HEK293T (cell line): ENCODE data around the gene LRRC8B.

Experiments
- CTCF ChIA-PET: fragments of 350-600 bp; formaldehyde crosslinking; extraction: SDS; loops from one replicate; lab custom pipeline; 2021; ENCODE audit warnings: antibody characterized with exemption, inconsistent platforms; lab: Yijun Ruan, JAX
- POLR2A ChIA-PET: fragments of 350-600 bp; formaldehyde crosslinking; extraction: SDS; loops from one replicate; lab custom pipeline; 2020; ENCODE audit warnings: antibody characterized with exemption, inconsistent platforms; lab: Yijun Ruan, JAX
- DNase-seq: peaks from one replicate; pipeline ENCODE4 v3.0.0; 2012; ENCODE audit warnings: mixed read lengths; ENCODE audit errors: extremely low spot score
- ARNT ChIP-seq: fragments of 450-650 bp; IDR thresholded peaks from 2 replicates; pipeline ENCODE4 v1.6.1; 2017; ENCODE audit warnings: mild to moderate bottlenecking
- BHLHE40 ChIP-seq: fragments of 450-650 bp; IDR thresholded peaks from 2 replicates; pipeline ENCODE4 v1.6.1; 2016; ENCODE audit warnings: mild to moderate bottlenecking, moderate library complexity, borderline replicate concordance
- CTBP1 ChIP-seq: fragments of 450-650 bp; IDR thresholded peaks from 2 replicates; pipeline ENCODE4 v1.6.1; 2016; ENCODE audit warnings: borderline replicate concordance
- ELF4 ChIP-seq: fragments of 450-650 bp; IDR thresholded peaks from 2 replicates; pipeline ENCODE4 v1.6.1; 2017; ENCODE audit warnings: antibody characterized with exemption
- FOXA1 ChIP-seq: fragments of 450-650 bp; IDR thresholded peaks from 2 replicates; pipeline ENCODE4 v1.6.1; 2016; ENCODE audit warnings: mild to moderate bottlenecking
- FOXK2 ChIP-seq: fragments of 450-650 bp; IDR thresholded peaks from 2 replicates; pipeline ENCODE4 v1.6.1; 2016; ENCODE audit warnings: mild to moderate bottlenecking
- FOXM1 ChIP-seq: fragments of 450-650 bp; IDR thresholded peaks from 2 replicates; pipeline ENCODE4 v1.6.1; 2017; ENCODE audit warnings: mild to moderate bottlenecking, borderline replicate concordance
- HDGF ChIP-seq: fragments of 450-650 bp; IDR thresholded peaks from 2 replicates; pipeline ENCODE4 v1.6.1; 2017; ENCODE audit warnings: antibody characterized with exemption, borderline replicate concordance
- L3MBTL2 ChIP-seq: fragments of 450-650 bp; conservative IDR thresholded peaks from 2 replicates; pipeline ENCODE4 v1.6.1; 2016; ENCODE audit warnings: mild to moderate bottlenecking
- LEF1 ChIP-seq: fragments of 450-650 bp; IDR thresholded peaks from 2 replicates; pipeline ENCODE4 v1.6.1; 2017; ENCODE audit warnings: mild to moderate bottlenecking, borderline replicate concordance
- NFRKB ChIP-seq: fragments of 450-650 bp; IDR thresholded peaks from 2 replicates; pipeline ENCODE4 v1.6.1; 2016; ENCODE audit warnings: mild to moderate bottlenecking, moderate library complexity
- PKNOX1 ChIP-seq: fragments of 450-650 bp; IDR thresholded peaks from 2 replicates; pipeline ENCODE4 v1.6.1; 2016
- SP1 ChIP-seq: fragments of 450-650 bp; IDR thresholded peaks from 2 replicates; pipeline ENCODE4 v1.6.1; 2017
- SUZ12 ChIP-seq: fragments of 450-650 bp; IDR thresholded peaks from 2 replicates; pipeline ENCODE4 v1.6.1; 2016; ENCODE audit warnings: mild to moderate bottlenecking
- TARDBP ChIP-seq: fragments of 450-650 bp; IDR thresholded peaks from 2 replicates; pipeline ENCODE4 v1.6.1; 2016
- ZNF384 ChIP-seq: fragments of 450-650 bp; IDR thresholded peaks from 2 replicates; pipeline ENCODE4 v1.6.1; 2016

Gene LRRC8B

GRCh38 chr1:89531480-89532139, 7.0 kb downstream of the LRRC8B start:
- TF ChIP-seq PKNOX1 (no peak), NFRKB (no peak), ELF4 (no peak), TARDBP (no peak), SP1 (no peak), FOXM1 (no peak), BHLHE40 (no peak), LEF1 (no peak), FOXK2 (no peak), L3MBTL2 (no peak)
- ChIA-PET POLR2A (no interaction called here), CTCF (no interaction called here)
- no peak for DNase-seq

- TF ChIP-seq PKNOX1 (no peak), FOXA1 (no peak), ZNF384 (no peak), LEF1 (no peak), SUZ12 (no peak), HDGF (no peak), TARDBP (no peak), FOXM1 (no peak), L3MBTL2 (no peak), BHLHE40 (no peak), ELF4 (no peak), SP1 (no peak), FOXK2 (no peak)
- POLR2A ChIA-PET: no interaction called here
- CTCF ChIA-PET: no interaction called here
Observed at GRCh38 chr1:89532228-89532627, 7.6 kb downstream of the LRRC8B start.

GRCh38 chr1:89532866-89533265, 8.2 kb downstream of the LRRC8B start:
- no peak for DNase-seq
- POLR2A ChIA-PET: no interaction called here
- CTCF ChIA-PET: no interaction called here
- TF ChIP-seq LEF1 (no peak), SP1 (no peak), NFRKB (no peak)

More at GRCh38 chr1:89532228-89532627, 7.6 kb downstream of the LRRC8B start:
- DNase-seq: no peak

- CTCF ChIA-PET: no interaction called here
Observed at GRCh38 chr1:89535537-89535936, 10.9 kb downstream of the LRRC8B start.

GRCh38 chr1:89536555-89537341, 12.1 kb downstream of the LRRC8B start:
- TF ChIP-seq HDGF (no peak), FOXK2 (no peak), CTBP1 (no peak), SP1 (no peak), LEF1 (no peak), TARDBP (no peak), FOXA1 (no peak), FOXM1 (no peak), ELF4 (no peak), NFRKB (no peak), L3MBTL2 (no peak), BHLHE40 (no peak), ARNT (no peak)
- DNase-seq: no peak
- ChIA-PET POLR2A (no interaction called here), CTCF (no interaction called here)

More at GRCh38 chr1:89535537-89535936, 10.9 kb downstream of the LRRC8B start:
- TF ChIP-seq ELF4 (no peak), SUZ12 (no peak)
- POLR2A ChIA-PET: no interaction called here
- DNase-seq: no peak

- ChIA-PET POLR2A (no interaction called here), CTCF (no interaction called here)
- DNase-seq: no peak
- no peak for TF ChIP-seq NFRKB
- TF ChIP-seq HDGF: no peak
- TF ChIP-seq ZNF384: no peak
- TF ChIP-seq FOXM1: no peak
- no peak for TF ChIP-seq ELF4
- TF ChIP-seq ARNT: no peak
- no peak for TF ChIP-seq FOXK2
- TF ChIP-seq LEF1: no peak
- TF ChIP-seq SP1: no peak
- no peak for TF ChIP-seq BHLHE40
- TF ChIP-seq FOXA1: no peak
- no peak for TF ChIP-seq TARDBP
- no peak for TF ChIP-seq SUZ12
- no peak for TF ChIP-seq L3MBTL2
Observed at GRCh38 chr1:89538361-89538760, 13.7 kb downstream of the LRRC8B start.

- TF ChIP-seq BHLHE40 (no peak), SUZ12 (no peak)
- ChIA-PET CTCF (no interaction called here), POLR2A (no interaction called here)
- no peak for DNase-seq
Observed at GRCh38 chr1:89539128-89539527, 14.5 kb downstream of the LRRC8B start.
